Effector CD8-positive, alpha-beta T cell (primary cell): ENCODE data around the gene TBPL1.
"Not testable (repeated sequence)": the region's sequence is repeated elsewhere in the genome, so short reads cannot be mapped to it uniquely, and the experiment has no call there.

Experiments
- DNase-seq: peaks from one replicate; lab custom pipeline; 2025; lab: John Stamatoyannopoulos, UW

The TBPL1 gene

GRCh38 chr6:133973109-133973971 lies 20.3 kb downstream of the TBPL1 start:
- DNase-seq, result no peak

GRCh38 chr6:133977983-133978895 lies 25.2 kb downstream of the TBPL1 start:
- DNase-seq, result no peak

- no peak for DNase-seq
Measured at GRCh38 chr6:133978896-133979240, 25.8 kb downstream of the TBPL1 start.

- DNase-seq, result not testable (repeated sequence)
Measured at GRCh38 chr6:133979269-133979963, 26.4 kb downstream of the TBPL1 start.

- no peak for DNase-seq
Measured at GRCh38 chr6:133980168-133980567, 27.1 kb downstream of the TBPL1 start.

- peak; percentile 2 for DNase-seq
Measured at GRCh38 chr6:133983099-133983939, 30.3 kb downstream of the TBPL1 start.

- DNase-seq, result no peak
Measured at GRCh38 chr6:133985970-133986369, 32.9 kb downstream of the TBPL1 start.

GRCh38 chr6:133986942-133987341 lies 33.9 kb downstream of the TBPL1 start:
- no peak for DNase-seq

- DNase-seq, result no peak
Measured at GRCh38 chr6:133989525-133989924, 36.5 kb downstream of the TBPL1 start.

GRCh38 chr6:133990321-133990720 lies 37.3 kb downstream of the TBPL1 start:
- no peak for DNase-seq

- no peak for DNase-seq
Measured at GRCh38 chr6:133991096-133991593, 38.1 kb downstream of the TBPL1 start.

- DNase-seq, result no peak
Measured at GRCh38 chr6:133992992-133993680, 40.1 kb downstream of the TBPL1 start.

- no peak for DNase-seq
Measured at GRCh38 chr6:133995296-133995695, 42.3 kb downstream of the TBPL1 start.

- no peak for DNase-seq
Measured at GRCh38 chr6:133995758-133996157, 42.7 kb downstream of the TBPL1 start.

- no peak for DNase-seq
Measured at GRCh38 chr6:133997267-133997666, 44.2 kb downstream of the TBPL1 start.

- DNase-seq, result no peak
Measured at GRCh38 chr6:133999305-133999704, 46.3 kb downstream of the TBPL1 start.

- DNase-seq, result no peak
Measured at GRCh38 chr6:134000443-134000842, 47.4 kb downstream of the TBPL1 start.

- DNase-seq, result no peak
Measured at GRCh38 chr6:134002821-134003220, 49.8 kb downstream of the TBPL1 start.

- no peak for DNase-seq
Measured at GRCh38 chr6:134003542-134003951, 50.5 kb downstream of the TBPL1 start.

- DNase-seq, result no peak
Measured at GRCh38 chr6:134004714-134005113, 51.7 kb downstream of the TBPL1 start.

GRCh38 chr6:134005800-134006199 lies 52.8 kb downstream of the TBPL1 start:
- no peak for DNase-seq
